GM23338 (cell line): Measurements from ENCODE around the gene SQSTM1. TPM values are rescaled to one million over a fixed set of nuclear protein-coding genes. Genes with fewer than 3 reads are reported as not detected.

Source experiments
- ZNF114 ChIP-seq: fragments of 250-450 bp; sonication (Bioruptor Pico); IDR thresholded peaks from 2 replicates; pipeline ENCODE4 v1.5.0; 2020; ENCODE audit warnings: mild to moderate bottlenecking, moderate library complexity
- ZNF331 ChIP-seq: fragments of 250-450 bp; sonication (Bioruptor Pico); IDR thresholded peaks from 2 replicates; pipeline ENCODE4 v1.5.0; 2020; ENCODE audit warnings: low read depth, mild to moderate bottlenecking, moderate library complexity
- polyA plus RNA-seq: library from polyadenylated mRNA; unstranded; fragments of >200 nt; fragmentation: Nextera tagmentation; extraction: Ambion mirVana; gene quantifications from 2 replicates; pipeline ENCODE4 v1.2.1, GENCODE V29; 2016
- total RNA-seq: library from RNA; depleted of rRNA; stranded (reverse); fragments of >200 nt; shearing (Covaris generic); gene quantifications from 2 replicates; pipeline ENCODE4 v1.2.3, GENCODE V29; 2014
- TF ChIP-seq, protein P1 (sequence below): fragments of 250-450 bp; sonication (Bioruptor Pico); IDR thresholded peaks from 2 replicates; pipeline ENCODE4 v1.5.0; 2020; ENCODE audit warnings: mild to moderate bottlenecking, moderate library complexity
- TF ChIP-seq, protein P2 (sequence below), 2 experiments: fragments of 200-600 bp in 1 of 2; sonication (generic) in 1 of 2; conservative IDR thresholded peaks; 2 replicates each; pipeline versions ENCODE4 v1.5.1 to v1.6.1; 2016 to 2017; ENCODE audit warnings: antibody characterized with exemption in 2 of 2, low read depth in 2 of 2, mild to moderate bottlenecking in 2 of 2, moderate library complexity in 1 of 2
- TF ChIP-seq, protein P3 (sequence below): IDR thresholded peaks from one replicate; pipeline ENCODE4 v1.6.1; 2018; ENCODE audit warnings: antibody characterized with exemption; ENCODE audit not compliant: unreplicated experiment

The SQSTM1 gene
- total and polyA plus RNA-seq, 2 experiments from 2014 or later = 58.0 to 92.6 TPM

DNA sequence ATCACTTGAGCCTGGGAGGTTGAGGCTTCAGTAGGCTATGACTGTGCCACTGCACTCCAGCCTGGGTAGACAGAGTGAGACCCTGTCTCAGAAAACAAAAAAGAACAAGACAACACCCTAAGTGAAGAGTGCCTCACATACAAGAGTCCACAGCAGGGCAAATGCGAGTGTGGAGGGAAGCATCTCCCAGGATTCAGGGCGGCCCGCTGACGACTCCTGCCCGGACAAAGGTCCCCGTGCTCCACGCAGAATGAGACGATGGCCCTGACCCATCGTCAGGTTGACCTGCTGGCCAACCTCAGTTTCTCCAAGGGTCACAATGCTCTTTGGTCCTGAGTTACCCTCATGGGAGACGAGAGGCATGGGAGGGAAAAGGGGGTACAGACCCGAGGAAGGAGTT, 19.6 kb downstream of the SQSTM1 start (continued):
- TF ChIP-seq, protein P1, sequence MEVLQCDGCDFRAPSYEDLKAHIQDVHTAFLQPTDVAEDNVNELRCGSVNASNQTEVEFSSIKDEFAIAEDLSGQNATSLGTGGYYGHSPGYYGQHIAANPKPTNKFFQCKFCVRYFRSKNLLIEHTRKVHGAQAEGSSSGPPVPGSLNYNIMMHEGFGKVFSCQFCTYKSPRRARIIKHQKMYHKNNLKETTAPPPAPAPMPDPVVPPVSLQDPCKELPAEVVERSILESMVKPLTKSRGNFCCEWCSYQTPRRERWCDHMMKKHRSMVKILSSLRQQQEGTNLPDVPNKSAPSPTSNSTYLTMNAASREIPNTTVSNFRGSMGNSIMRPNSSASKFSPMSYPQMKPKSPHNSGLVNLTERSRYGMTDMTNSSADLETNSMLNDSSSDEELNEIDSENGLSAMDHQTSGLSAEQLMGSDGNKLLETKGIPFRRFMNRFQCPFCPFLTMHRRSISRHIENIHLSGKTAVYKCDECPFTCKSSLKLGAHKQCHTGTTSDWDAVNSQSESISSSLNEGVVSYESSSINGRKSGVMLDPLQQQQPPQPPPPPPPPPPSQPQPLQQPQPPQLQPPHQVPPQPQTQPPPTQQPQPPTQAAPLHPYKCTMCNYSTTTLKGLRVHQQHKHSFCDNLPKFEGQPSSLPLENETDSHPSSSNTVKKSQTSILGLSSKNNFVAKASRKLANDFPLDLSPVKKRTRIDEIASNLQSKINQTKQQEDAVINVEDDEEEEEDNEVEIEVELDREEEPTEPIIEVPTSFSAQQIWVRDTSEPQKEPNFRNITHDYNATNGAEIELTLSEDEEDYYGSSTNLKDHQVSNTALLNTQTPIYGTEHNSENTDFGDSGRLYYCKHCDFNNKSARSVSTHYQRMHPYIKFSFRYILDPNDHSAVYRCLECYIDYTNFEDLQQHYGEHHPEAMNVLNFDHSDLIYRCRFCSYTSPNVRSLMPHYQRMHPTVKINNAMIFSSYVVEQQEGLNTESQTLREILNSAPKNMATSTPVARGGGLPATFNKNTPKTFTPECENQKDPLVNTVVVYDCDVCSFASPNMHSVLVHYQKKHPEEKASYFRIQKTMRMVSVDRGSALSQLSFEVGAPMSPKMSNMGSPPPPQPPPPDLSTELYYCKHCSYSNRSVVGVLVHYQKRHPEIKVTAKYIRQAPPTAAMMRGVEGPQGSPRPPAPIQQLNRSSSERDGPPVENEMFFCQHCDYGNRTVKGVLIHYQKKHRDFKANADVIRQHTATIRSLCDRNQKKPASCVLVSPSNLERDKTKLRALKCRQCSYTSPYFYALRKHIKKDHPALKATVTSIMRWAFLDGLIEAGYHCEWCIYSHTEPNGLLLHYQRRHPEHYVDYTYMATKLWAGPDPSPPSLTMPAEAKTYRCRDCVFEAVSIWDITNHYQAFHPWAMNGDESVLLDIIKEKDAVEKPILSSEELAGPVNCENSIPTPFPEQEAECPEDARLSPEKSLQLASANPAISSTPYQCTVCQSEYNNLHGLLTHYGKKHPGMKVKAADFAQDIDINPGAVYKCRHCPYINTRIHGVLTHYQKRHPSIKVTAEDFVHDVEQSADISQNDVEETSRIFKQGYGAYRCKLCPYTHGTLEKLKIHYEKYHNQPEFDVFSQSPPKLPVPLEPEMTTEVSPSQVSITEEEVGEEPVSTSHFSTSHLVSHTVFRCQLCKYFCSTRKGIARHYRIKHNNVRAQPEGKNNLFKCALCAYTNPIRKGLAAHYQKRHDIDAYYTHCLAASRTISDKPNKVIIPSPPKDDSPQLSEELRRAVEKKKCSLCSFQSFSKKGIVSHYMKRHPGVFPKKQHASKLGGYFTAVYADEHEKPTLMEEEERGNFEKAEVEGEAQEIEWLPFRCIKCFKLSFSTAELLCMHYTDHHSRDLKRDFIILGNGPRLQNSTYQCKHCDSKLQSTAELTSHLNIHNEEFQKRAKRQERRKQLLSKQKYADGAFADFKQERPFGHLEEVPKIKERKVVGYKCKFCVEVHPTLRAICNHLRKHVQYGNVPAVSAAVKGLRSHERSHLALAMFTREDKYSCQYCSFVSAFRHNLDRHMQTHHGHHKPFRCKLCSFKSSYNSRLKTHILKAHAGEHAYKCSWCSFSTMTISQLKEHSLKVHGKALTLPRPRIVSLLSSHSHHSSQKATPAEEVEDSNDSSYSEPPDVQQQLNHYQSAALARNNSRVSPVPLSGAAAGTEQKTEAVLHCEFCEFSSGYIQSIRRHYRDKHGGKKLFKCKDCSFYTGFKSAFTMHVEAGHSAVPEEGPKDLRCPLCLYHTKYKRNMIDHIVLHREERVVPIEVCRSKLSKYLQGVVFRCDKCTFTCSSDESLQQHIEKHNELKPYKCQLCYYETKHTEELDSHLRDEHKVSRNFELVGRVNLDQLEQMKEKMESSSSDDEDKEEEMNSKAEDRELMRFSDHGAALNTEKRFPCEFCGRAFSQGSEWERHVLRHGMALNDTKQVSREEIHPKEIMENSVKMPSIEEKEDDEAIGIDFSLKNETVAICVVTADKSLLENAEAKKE (CRISPR knock-in tag) = no peak
- TF ChIP-seq, protein P2, sequence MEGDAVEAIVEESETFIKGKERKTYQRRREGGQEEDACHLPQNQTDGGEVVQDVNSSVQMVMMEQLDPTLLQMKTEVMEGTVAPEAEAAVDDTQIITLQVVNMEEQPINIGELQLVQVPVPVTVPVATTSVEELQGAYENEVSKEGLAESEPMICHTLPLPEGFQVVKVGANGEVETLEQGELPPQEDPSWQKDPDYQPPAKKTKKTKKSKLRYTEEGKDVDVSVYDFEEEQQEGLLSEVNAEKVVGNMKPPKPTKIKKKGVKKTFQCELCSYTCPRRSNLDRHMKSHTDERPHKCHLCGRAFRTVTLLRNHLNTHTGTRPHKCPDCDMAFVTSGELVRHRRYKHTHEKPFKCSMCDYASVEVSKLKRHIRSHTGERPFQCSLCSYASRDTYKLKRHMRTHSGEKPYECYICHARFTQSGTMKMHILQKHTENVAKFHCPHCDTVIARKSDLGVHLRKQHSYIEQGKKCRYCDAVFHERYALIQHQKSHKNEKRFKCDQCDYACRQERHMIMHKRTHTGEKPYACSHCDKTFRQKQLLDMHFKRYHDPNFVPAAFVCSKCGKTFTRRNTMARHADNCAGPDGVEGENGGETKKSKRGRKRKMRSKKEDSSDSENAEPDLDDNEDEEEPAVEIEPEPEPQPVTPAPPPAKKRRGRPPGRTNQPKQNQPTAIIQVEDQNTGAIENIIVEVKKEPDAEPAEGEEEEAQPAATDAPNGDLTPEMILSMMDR (conservative IDR thresholded peaks at IDR 0.05; ENCODE audit: low read depth in 2 of 2) = no peak
- TF ChIP-seq, protein P3, sequence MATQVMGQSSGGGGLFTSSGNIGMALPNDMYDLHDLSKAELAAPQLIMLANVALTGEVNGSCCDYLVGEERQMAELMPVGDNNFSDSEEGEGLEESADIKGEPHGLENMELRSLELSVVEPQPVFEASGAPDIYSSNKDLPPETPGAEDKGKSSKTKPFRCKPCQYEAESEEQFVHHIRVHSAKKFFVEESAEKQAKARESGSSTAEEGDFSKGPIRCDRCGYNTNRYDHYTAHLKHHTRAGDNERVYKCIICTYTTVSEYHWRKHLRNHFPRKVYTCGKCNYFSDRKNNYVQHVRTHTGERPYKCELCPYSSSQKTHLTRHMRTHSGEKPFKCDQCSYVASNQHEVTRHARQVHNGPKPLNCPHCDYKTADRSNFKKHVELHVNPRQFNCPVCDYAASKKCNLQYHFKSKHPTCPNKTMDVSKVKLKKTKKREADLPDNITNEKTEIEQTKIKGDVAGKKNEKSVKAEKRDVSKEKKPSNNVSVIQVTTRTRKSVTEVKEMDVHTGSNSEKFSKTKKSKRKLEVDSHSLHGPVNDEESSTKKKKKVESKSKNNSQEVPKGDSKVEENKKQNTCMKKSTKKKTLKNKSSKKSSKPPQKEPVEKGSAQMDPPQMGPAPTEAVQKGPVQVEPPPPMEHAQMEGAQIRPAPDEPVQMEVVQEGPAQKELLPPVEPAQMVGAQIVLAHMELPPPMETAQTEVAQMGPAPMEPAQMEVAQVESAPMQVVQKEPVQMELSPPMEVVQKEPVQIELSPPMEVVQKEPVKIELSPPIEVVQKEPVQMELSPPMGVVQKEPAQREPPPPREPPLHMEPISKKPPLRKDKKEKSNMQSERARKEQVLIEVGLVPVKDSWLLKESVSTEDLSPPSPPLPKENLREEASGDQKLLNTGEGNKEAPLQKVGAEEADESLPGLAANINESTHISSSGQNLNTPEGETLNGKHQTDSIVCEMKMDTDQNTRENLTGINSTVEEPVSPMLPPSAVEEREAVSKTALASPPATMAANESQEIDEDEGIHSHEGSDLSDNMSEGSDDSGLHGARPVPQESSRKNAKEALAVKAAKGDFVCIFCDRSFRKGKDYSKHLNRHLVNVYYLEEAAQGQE = no peak
- no peak for TF ChIP-seq ZNF114
- no peak for TF ChIP-seq ZNF331 (CRISPR knock-in tag)
